HG02973 (cell line): Measurements from ENCODE around the gene ABCA9.

Experiments
- ATAC-seq: cut with Tn5 transposase; IDR thresholded peaks from one replicate; pipeline ENCODE4 v1.9.1; 2021; ENCODE audit warnings: moderate library complexity; ENCODE audit not compliant: unreplicated experiment

Gene ABCA9

GRCh38 chr17:69069226-69069750, 8.6 kb upstream of the ABCA9 start:
- ATAC-seq: no peak

DNA sequence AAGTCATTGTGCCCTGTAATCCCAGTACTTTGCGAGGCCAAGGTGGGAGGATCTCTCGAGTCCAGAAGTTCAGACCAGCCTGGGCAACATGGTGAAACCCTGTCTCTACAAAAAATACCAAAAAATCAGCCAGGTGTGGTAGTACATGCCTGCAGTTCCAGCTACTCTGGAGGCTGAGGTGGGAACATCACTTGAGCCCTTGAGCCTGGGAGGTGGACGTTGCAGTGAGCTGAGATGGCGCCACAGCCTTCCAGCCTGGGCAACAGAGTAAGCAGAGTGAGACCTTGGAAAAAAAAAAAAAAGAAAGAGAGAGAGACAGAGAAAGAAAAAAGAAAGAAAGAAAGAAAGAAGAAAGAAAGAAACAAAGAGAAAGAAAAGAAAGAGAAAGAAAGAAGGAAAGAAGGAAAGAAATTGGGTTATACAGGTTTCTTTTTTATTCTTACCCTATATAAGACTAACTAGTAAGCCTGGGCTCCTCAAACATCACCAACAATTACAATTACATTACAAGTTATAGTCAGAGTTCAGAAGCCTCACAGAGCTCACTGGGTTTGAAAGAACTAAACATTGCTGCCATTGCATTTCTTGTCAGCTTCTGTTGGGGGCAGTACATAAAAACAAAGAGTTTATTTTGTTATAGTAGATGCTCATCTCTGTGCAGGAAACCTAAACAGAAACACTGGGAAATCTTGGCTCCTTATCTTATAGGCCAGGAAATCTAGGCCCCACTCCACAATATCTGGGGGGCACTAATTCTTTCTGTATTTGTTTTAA, 6.7 kb upstream of the ABCA9 start:
- no peak for ATAC-seq

- no peak for ATAC-seq
These were observed 5.8 kb upstream of the ABCA9 start for GRCh38 chr17:69066482-69066881.

- no peak for ATAC-seq
These were observed 4.4 kb upstream of the ABCA9 start for GRCh38 chr17:69065113-69065512.

DNA sequence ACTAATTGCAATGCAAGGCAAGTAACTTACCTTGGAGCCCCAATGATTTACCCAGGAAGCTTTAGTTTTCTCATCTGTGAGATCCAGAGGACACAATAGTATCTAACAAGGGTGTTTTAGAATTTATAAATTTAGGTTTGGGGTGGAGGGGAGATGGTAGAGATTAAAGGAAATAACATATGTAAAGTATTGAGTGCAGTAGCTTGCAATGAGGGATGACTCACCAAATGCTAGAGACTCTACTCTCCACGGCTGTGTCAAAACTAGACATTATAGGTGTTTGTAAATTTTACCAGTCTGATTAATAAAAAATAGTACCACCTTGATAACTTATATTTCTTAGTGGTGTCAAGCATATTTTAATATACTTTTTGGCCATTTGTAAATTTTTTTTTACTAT, 3.7 kb upstream of the ABCA9 start:
- ATAC-seq: no peak

DNA sequence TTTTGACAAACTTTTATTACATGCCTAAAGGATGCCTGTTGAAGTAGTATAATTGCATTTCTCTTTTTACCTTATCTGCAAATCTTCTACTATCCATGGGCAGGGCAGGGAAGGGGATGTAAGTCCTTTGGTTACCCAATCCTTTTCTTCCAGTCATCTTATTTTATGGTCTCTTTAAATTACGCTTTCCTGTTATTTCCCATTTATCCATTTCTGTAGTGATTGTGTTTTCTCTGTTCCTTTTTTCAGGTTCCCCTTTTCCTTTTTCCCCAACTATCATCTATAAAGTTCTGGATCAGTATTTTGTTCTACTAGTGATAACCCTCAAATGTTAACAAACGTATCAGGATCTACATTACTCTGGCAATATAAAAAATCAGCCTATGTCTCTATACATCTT, 3.3 kb upstream of the ABCA9 start:
- ATAC-seq: no peak

GRCh38 chr17:69062860-69063581, 2.3 kb upstream of the ABCA9 start:
- no peak for ATAC-seq

- no peak for ATAC-seq
These were observed 1.2 kb upstream of the ABCA9 start for GRCh38 chr17:69061721-69062556.

- ATAC-seq: no peak
These were observed 1.1 kb downstream of the ABCA9 start for GRCh38 chr17:69059458-69060175.

DNA sequence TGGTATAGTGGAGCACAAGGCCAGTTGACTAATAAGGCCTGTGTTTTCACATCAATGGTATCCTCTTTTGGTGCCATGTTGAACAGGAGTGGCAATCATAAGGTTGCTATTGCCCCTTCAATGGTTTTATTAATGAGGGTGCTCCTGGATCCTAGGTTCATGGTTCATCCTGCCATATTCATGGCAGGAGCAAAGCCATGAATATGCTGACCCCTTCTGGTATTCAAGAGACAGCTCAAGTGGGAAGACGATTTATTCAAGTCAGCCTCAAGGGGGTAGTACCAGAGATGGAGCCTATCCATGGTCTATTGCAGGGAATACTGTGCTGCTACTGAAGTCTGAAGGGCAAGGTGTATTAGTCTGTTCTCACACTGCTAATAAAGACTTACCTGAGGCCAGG, 2.6 kb downstream of the ABCA9 start:
- no peak for ATAC-seq

GRCh38 chr17:69057280-69057679, 3.4 kb downstream of the ABCA9 start:
- ATAC-seq: no peak

DNA sequence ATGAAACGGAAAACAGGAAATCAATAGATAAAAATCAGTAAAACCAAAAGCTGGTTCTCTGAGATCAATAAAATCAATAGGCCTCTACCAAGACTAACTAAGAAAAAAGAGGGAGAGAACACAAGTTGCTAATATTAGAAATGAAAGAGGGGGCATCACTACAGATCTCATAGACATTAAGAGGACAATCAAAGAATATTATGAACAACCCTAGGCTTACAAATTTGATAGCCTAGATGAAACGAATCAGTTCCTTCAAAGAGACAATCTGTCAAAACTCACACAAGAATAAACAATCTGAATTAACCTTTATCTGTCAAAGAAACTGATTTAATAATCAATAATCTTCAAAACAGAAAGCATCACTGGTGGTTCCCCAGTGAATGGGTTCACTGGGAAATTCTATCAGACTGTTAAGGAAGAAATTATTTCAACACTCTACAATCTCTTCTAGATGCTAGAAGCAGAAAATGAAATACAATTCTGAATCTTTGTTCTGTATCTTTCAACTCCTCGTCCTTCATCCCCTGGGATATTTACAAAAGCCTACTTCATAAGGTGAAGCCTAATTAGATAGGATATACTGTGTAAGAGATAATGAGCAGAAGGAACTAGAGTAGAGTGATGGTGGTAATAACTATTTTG, 4.4 kb downstream of the ABCA9 start:
- ATAC-seq: no peak

DNA sequence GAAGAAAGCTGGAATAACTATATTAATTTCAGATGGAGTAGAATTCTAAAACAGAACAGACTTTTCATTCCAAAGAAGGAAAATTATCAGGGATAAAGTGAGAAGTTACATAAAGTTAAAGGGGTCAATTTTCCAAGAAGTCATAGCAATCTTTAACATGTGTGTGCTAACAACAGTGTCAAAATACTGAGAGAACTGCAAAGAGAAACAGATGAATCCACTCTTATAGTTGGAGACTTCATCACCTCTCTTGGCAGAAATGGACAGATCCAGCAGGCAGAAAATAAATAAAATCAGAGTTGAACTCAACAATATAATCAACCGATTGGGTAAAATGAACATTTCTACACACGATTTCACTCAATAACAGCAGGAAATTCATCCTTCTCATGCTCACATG, 5.4 kb downstream of the ABCA9 start:
- no peak for ATAC-seq

DNA sequence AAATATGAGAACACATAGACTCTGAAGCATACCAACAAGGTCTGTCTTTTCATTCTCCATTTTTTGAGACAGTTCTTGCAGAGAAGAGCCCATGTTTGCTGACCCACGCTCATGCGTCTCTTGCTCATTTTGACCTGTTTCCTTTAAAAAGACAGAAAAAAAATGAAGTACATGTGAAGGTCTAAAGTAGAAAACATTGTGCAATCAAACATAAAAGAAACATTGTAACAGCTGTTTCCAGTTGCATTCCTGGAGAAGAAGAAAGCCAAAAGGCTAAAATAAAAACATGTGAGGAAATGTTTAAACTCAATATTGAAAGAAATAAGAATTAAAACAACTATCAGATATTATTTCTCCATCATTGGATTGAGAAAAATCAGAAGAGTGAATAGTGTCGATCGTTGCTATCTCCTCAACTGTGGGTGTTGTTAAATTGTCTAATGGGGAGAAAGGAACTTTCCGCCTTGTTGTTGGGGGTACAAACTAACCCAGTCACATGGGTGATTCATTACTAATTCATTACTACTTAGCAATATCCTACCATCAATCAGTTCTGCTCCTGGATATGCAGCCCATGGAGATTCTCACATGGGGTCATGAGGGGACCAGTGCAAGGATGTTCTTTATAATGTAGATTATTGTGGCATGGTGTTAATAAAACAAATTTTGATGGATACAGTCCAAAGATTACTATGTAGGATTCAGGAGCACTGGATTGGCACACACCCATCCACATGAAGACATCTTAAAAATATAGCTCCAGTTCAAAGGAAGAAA, 9.5 kb downstream of the ABCA9 start:
- ATAC-seq: no peak

GRCh38 chr17:69048634-69049033, 12.1 kb downstream of the ABCA9 start:
- ATAC-seq: no peak

- no peak for ATAC-seq
These were observed 13.1 kb downstream of the ABCA9 start for GRCh38 chr17:69047368-69048263.

DNA sequence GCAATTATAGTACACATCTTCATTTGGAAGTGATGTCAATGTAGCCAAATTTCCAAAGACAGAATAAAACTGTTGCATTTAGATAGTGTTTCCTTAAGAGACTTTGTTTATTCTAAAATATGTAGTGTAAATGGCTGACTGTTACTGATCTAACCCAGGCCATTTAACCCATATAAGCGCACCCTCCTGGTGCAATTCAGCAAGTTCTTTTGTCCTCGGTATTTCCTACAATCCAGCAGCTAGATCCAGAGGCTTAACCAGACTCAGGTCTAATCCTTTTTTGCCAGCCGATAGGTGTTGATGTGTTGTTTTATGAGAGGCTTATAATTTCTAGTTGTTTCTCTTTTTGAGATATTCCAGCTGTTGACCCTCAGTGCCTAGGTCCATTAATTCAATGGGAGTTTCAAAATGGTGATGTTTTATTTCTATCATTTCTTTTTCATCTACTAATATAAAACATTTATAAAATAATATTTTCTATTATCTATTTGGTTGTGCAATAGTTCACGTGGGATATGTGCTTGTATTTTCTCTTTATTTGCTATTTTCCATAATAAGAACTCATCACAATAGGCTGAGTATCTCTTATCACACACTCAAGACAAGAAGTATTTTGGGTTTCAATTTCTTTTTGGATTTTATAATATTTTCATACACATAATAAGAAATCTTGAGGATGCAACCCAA, 14.5 kb downstream of the ABCA9 start:
- no peak for ATAC-seq

- ATAC-seq: no peak
These were observed 15.1 kb downstream of the ABCA9 start for GRCh38 chr17:69045646-69046045.
